A204.1 (cell line): ENCODE data around the gene SBSN.

Source experiments
- FAIRE-seq: peaks from 2 replicates; lab custom pipeline; 2012; peaks lifted over from hg19 to GRCh38; lab: Jason Lieb, UNC

The SBSN gene

GRCh38 chr19:35531291-35531690 lies 3.2 kb upstream of the SBSN start:
- FAIRE-seq = no peak

DNA sequence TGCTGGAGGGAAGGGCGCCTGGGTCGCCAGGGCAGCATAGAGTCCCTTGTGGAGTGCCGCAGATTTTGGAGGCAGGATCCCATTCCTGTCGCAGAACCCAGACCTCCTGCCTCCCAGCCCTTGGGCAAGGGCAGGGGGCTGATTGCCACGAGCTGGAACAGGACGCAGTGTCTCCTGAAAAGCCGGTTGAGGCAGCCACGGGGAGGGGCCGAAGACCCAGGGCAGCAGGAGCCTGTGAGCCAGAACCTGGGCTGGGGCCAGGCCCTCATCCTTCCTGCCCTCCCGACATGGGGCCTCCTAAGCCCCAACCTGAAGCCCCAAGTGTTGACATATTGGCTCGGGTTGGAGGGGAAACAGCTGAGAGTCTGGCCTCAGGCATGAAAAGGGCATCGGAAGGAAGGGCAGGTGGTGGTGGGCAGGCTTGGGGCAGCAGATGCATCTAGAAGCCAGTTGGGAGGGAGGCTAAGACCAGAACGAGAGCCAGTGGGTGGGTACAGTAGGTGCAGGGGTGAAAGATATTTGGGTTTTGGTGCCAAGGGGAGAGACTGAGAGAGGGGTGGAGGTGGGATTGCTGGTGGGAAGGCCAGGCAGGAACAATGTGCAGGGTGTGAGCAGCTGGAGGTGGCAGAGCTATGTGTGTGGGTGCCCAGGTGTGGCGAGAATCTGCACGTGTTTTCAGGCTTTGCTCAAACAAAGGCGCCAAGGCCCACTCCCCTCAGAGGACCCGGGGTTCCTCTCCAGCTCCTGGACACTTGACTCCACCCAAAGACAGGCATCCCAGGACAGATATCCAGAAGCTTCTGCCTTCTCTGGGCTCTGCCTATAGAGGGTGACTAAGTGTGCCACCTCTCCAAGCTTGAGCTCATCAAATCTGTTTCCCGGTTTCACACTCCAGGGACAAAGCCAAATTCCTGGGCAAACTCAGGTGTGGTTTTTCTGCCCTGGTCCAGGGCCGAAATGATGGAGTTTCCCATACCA lies 1.4 kb upstream of the SBSN start:
- no peak for FAIRE-seq

- FAIRE-seq = no peak
Measured at GRCh38 chr19:35525873-35526272, 2.2 kb downstream of the SBSN start.

DNA sequence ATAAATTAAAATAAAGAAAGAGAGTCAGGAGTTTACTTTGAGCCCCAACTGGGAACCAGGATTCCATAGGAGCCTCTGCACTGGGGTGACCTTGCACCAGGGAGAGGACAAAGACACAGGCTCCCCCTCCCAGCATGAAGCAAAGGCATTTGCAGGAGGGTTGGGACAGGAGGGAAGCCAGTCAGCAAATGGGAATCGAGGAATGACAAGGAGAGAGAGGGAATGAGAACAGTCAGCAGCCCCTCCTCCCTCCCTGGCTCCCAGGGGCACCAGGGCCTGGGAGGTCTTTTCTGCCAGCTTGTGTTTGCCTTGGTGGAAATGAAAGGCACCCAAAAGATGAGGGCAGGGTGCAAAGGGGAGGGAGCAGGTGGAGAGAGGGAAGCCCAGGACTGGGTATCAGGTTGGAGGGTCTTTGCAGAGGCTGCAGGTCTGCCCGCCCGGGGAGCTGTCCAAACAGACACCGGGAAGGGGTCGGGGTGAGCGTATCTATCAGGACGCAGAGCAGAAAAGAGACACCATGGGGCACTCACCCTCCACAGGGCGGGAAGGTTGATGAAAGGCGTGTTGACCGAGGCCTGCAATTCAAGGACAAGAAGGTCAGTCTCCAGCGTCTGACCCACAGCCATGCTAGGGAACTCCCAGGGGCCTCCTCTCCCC lies 3.8 kb downstream of the SBSN start:
- no peak for FAIRE-seq

DNA sequence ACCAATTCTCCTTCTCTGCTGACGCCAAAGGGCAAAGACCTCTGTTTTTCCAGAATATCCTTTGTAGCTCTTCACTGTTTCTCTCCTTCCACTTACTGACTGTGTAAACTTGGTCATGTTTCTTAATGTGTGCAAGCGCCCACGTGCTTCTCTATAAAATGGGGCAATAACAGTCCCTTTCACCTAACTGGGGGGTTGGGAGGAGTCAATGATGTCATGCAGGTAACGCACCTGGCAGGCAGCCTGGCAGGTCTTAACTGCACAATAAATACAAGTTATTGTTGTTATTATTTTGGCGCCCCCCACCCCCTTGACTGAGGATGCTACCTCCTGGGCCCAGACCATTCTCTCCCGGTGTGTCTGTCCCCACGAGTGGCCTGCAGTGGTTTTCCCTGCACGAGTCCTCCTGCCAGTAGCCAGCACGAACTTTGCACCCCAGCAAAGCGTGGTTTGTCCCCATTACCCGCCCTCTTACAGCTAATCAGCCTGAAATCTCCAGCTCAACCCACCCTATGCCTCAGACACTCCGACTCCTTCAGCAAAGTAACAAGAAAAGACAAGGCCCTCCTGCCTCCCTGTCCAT lies 5.3 kb downstream of the SBSN start:
- FAIRE-seq = no peak

- FAIRE-seq = no peak
Measured at GRCh38 chr19:35521124-35521743, 6.9 kb downstream of the SBSN start.

GRCh38 chr19:35519291-35519690 lies 8.8 kb downstream of the SBSN start:
- FAIRE-seq = no peak

- FAIRE-seq = no peak
Measured at GRCh38 chr19:35518313-35518712, 9.8 kb downstream of the SBSN start.

DNA sequence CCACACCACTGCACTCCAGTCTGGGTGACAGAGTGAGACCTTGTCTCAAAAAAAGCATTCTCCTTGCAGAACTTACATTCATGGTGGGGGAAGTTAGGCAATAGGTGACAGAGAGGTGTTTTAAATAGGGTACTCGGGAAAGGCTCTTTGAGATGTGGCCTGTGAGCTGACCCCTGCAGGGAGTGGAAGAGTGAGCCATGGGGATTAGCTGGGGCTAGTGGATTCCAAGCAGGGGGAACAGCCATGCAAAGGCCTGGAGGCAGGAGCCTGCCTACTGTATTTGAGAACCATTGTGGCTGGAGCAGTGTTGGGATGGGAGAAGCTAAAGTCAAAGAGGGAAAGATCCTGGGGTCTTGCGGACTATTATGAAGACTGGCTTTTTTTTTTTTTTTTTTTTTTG lies 10.8 kb downstream of the SBSN start:
- no peak for FAIRE-seq

- FAIRE-seq = no peak
Measured at GRCh38 chr19:35516310-35516709, 11.8 kb downstream of the SBSN start.

GRCh38 chr19:35514282-35514809 lies 13.8 kb downstream of the SBSN start:
- FAIRE-seq = no peak

DNA sequence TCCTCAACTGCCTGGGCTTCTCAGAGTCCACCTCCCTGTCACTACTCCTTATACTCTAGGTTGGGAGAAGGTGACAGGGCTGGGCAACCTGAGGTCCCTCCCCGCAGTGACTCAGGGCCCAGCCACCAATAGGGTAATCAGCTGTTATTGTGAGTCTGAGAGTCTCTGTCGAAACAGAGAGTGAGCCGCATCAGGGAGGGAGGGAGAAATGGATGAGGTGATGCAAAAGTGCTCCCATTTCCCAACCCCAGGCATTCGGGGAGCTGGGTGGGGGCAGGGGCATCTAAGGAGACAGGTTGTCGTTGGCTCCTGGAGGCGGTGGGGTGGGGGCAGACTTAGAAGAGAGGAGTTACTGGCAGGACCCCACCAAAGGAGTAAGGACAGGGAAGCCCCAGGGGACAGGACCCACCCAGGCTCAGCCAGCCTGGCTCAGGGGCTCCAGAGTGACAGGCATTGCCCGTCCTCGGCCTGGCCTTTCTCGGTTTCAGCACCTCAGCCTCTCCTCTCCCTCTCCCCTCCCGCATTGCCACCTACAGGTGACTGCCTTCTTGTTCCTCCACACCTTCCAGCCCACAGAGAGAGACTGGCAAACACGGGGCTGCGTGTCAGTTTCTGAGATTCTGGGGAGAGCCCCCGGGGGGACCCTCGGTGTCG lies 14.4 kb downstream of the SBSN start, which contains the start of gene DMKN:
DMKN (minus strand) TSS at position 22 of the 654 bp plus-strand sequence. CDS start 174 bp downstream, outside the sequence.
- no peak for FAIRE-seq

DNA sequence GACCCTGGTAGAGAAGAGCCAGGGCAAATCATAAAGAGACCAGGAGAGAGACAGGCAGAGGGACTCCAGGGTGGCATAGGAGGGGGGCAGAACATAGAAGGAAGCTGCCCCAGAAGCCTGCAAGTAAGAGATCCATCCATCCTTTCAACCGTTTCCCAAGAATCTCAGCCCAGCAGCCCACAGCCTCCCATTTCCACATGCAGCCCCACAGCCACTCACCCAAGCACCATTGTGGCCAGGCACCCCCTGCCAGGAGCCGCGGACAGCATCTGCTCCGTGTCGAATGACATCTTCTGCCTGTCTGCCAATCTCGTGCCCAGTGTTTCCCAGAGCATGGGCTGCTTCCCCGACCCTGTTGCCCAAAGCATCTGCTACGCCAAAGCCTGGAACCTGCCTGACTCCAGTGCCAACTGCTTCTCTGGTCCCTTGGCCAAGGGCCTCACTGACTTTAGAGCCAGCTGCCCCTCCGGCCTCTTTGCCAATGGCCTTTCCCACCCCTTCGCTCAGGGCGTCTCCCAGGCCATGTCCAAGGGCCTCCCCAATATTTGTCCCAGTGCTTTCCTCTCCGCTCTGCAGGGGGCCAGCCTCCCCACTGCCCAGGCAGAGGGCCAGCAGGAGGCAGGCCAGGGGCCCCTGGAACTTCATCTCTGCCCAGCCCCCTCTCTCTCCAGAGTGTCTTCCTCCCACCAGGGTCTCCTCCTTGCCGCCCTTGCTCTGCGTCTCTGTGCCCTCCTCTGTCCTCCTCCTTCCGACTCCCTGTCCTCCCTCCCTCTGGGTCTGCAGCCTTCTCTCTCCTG lies 15.1 kb downstream of the SBSN start:
- no peak for FAIRE-seq

- no peak for FAIRE-seq
Measured at GRCh38 chr19:35511337-35511736, 16.8 kb downstream of the SBSN start.

- FAIRE-seq = no peak
Measured at GRCh38 chr19:35510626-35510964, 17.5 kb downstream of the SBSN start.

DNA sequence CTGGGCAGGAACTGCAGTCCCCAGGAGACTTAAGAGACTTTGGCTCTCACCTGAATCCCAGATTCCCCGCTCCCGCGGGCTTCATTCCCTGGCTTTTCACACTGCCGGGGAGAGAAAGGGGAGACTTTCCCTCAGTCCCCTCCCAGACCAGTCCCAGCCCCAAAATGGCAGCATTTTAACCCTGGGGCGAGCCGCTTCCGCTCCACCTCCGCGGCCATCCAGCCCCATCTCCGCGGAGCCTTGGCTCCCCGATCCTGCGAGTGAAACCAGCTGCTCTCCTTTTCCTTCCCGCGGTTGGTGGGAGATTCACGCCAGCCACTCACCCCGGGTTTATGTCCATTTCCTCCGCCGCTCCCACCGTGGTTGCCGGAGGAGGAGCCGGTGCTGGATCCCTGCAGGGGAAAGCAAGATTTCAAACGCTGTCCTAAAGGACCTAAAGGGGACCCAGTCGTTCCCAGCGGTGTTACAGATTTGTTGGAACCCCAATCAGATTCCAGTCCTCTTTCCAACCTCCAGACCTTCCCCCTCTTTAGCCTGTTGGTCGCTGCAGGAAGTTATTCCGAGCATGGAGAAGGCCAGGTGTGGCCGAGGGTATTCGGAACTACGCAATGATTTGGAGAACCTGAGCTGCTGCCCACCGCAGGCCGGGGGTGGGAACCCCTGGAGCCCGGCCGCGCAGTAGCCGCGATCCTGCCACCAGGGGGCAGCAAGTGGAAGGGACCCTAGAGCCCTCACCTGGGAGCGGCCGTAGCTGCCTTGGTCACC lies 18.1 kb downstream of the SBSN start:
- no peak for FAIRE-seq

GRCh38 chr19:35509018-35509652 lies 19.0 kb downstream of the SBSN start:
- no peak for FAIRE-seq

DNA sequence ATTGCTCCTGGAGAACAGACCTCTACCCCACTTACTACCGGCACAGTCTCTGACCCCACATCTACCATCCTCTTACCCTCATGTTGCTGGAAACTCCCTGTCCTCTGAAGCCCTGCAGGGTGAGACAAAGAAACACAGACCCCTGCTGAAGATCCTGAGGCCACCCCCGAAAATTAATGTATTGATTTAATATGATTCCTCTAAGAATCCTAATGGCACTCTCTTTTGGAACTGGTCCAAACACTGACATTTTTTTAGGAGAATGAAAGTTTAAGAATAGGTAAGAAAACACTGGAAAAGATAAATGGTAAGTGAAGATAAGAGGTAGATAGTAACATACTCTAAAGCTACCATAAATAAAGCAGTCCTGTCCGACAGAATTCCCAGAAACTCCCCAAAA lies 20.0 kb downstream of the SBSN start:
- FAIRE-seq = no peak

DNA sequence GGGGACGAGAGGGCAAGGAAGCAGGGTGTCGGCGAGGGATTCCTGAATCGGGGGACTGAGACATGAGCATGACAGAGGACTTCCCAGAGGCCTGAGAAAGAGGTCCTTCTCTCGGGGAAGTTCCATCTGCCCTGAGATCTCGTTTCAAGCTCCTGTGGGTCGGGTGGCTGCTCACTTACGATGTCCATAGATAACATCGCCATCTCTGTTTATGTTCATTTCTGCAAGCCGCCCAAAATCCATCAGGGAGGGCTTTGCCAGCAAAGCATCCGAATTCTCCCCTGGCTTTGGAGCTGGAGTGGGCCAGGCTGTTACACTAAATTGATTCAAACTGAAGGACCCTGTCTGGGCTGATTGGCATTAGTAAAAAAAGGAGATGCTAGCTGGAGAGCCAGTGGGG lies 20.6 kb downstream of the SBSN start:
- no peak for FAIRE-seq

- FAIRE-seq = no peak
Measured at GRCh38 chr19:35506011-35506410, 22.1 kb downstream of the SBSN start.
